Mucosa of rectum (tissue), 2 donors: Measurements from ENCODE around the gene TMEM108.

Source experiments
- H3K27ac ChIP-seq, 2 donors: one replicate each; pipeline ENCODE4 v1.7.0; 2013; ENCODE audit warnings: inconsistent platforms in 2 of 2, low read depth in 2 of 2, low read length in 2 of 2
- H3K27me3 ChIP-seq, 2 donors: one replicate each; pipeline ENCODE4 v1.7.0; 2013; ENCODE audit warnings: low read length in 2 of 2; ENCODE audit not compliant: control insufficient read depth in 2 of 2, insufficient read depth in 2 of 2
- H3K36me3 ChIP-seq, 2 donors: one replicate each; pipeline ENCODE4 v1.7.0; 2013; ENCODE audit warnings: low read length in 2 of 2; ENCODE audit not compliant: control insufficient read depth in 2 of 2, insufficient read depth in 2 of 2
- H3K4me1 ChIP-seq, 2 donors: one replicate each; pipeline ENCODE4 v1.7.0; 2013; ENCODE audit warnings: low read length in 2 of 2, mild to moderate bottlenecking in 1 of 2; ENCODE audit not compliant: control insufficient read depth in 2 of 2, insufficient read depth in 2 of 2
- H3K4me3 ChIP-seq, 2 donors: one replicate each; pipeline ENCODE4 v1.7.0; 2013; ENCODE audit warnings: low read length in 2 of 2
- H3K9ac ChIP-seq, 2 donors: one replicate each; pipeline ENCODE4 v1.7.0; 2013; ENCODE audit warnings: low read length in 2 of 2, low read depth in 1 of 2, mild to moderate bottlenecking in 1 of 2
- H3K9me3 ChIP-seq, 2 donors: one replicate each; pipeline ENCODE4 v1.7.0; 2013; ENCODE audit warnings: low read length in 2 of 2; ENCODE audit not compliant: control insufficient read depth in 2 of 2
- donor health status: healthy.
- donor health status: Normal muscosa, but diverticular disease.

Gene TMEM108

DNA sequence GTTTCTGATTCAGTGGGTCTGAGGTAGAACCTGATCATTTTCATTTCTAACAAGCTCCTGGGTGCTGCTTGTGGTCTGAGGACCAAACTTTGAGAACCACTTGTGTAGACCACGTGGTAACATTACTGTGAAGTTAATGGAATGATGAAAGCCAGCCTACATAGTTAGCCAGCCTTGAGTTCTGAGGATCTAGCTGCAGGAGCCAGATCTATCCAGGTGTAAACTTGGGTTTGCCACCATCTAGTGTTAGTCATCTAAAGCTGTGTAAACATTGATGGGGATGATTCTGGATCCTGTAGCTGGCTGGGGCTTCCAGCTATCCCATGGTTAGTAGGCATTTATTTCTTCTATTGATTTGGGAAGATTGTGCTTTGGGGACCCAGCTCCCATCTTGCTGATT lies 170.0 kb downstream of the TMEM108 start:
- Histone ChIP-seq H3K4me3 (no peak overlapping the region), H3K9me3 (no peaks in the 10 kb centered on the region), H3K27me3 (no peaks in the 10 kb centered on the region), H3K4me1 (no peaks in the 10 kb centered on the region), H3K36me3 (no peaks in the 10 kb centered on the region), H3K27ac (no peak overlapping the region), H3K9ac (no peak overlapping the region)

- Histone ChIP-seq H3K9me3 (no peaks in the 10 kb centered on the region), H3K4me3 (no peak overlapping the region), H3K36me3 (no peaks in the 10 kb centered on the region), H3K4me1 (no peaks in the 10 kb centered on the region), H3K27ac (no peak overlapping the region), H3K9ac (no peak overlapping the region), H3K27me3 (no peaks in the 10 kb centered on the region)
These were observed 171.8 kb downstream of the TMEM108 start for GRCh38 chr3:133209871-133210550.

- H3K27ac ChIP-seq = no peak overlapping the region
- H3K36me3 ChIP-seq = no peaks in the 10 kb centered on the region
- H3K9me3 ChIP-seq = no peaks in the 10 kb centered on the region
- H3K9ac ChIP-seq = no peak overlapping the region
- H3K4me1 ChIP-seq = no peaks in the 10 kb centered on the region
- no peak overlapping the region for H3K4me3 ChIP-seq
- no peaks in the 10 kb centered on the region for H3K27me3 ChIP-seq
These were observed 172.5 kb downstream of the TMEM108 start for GRCh38 chr3:133210656-133211055.

DNA sequence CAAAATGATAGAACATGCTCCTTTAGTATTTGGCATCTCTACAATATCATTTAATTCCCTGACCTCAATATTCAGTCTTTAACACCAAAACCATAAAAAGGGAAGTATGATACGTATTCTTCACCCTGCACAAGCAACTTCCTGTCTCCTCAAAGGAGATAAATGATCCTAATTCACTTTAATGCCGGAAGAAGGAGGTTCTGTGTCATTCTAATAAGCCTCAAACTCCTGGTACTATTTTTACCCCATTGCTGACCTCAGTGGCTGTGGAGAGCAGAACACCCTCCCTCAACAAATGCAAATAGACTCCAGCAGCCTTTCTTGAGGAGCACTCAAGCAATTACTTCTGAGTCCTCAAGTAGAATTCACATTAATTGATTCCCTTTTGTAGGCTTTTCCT lies 173.3 kb downstream of the TMEM108 start:
- Histone ChIP-seq H3K4me1 (no peaks in the 10 kb centered on the region), H3K9ac (no peak overlapping the region), H3K27ac (no peak overlapping the region), H3K27me3 (no peaks in the 10 kb centered on the region), H3K36me3 (no peaks in the 10 kb centered on the region), H3K9me3 (no peaks in the 10 kb centered on the region), H3K4me3 (no peak overlapping the region)

- Histone ChIP-seq H3K9ac (no peak overlapping the region), H3K4me1 (no peaks in the 10 kb centered on the region), H3K27me3 (no peaks in the 10 kb centered on the region), H3K9me3 (no peaks in the 10 kb centered on the region), H3K36me3 (no peaks in the 10 kb centered on the region), H3K4me3 (no peak overlapping the region), H3K27ac (no peak overlapping the region)
These were observed 173.7 kb downstream of the TMEM108 start for GRCh38 chr3:133211856-133212255.

GRCh38 chr3:133213937-133214336 lies 175.7 kb downstream of the TMEM108 start:
- no peaks in the 10 kb centered on the region for H3K27me3 ChIP-seq
- no peaks in the 10 kb centered on the region for H3K9me3 ChIP-seq
- H3K4me1 ChIP-seq = no peaks in the 10 kb centered on the region
- H3K9ac ChIP-seq = no peak overlapping the region
- no peak overlapping the region for H3K27ac ChIP-seq
- H3K36me3 ChIP-seq = no peaks in the 10 kb centered on the region
- no peak overlapping the region for H3K4me3 ChIP-seq

- H3K9me3 ChIP-seq = peaks cover 0 to 3% of the 10 kb centered on the region in 2 donors
- no peak overlapping the region for H3K27ac ChIP-seq
- no peaks in the 10 kb centered on the region for H3K27me3 ChIP-seq
- no peaks in the 10 kb centered on the region for H3K36me3 ChIP-seq
- no peak overlapping the region for H3K4me3 ChIP-seq
- no peaks in the 10 kb centered on the region for H3K4me1 ChIP-seq
- no peak overlapping the region for H3K9ac ChIP-seq
These were observed 189.6 kb downstream of the TMEM108 start for GRCh38 chr3:133227813-133228212.

DNA sequence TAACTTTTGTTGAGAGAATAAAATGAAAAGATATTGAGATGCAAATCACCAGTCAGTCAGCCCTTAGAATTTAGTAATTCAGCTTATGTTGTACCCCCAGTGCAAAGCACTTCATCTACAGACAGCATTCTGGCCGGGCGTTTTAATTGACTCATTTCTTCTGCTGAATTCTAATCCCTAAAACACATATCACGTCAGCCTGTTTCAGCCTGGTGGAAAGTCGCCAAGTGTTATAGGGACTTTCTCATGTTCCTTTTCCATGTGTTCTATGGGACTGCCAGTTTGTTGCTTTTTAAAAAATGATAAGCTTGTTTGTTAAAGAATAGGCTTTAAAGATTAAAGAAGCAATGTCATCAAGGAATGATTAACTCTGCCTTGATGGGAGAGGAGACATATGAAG lies 192.0 kb downstream of the TMEM108 start:
- no peaks in the 10 kb centered on the region for H3K9me3 ChIP-seq
- no peaks in the 10 kb centered on the region for H3K4me1 ChIP-seq
- no peak overlapping the region for H3K27ac ChIP-seq
- H3K27me3 ChIP-seq = no peaks in the 10 kb centered on the region
- no peaks in the 10 kb centered on the region for H3K36me3 ChIP-seq
- H3K4me3 ChIP-seq = no peak overlapping the region
- no peak overlapping the region for H3K9ac ChIP-seq

- no peaks in the 10 kb centered on the region for H3K4me1 ChIP-seq
- H3K9ac ChIP-seq = no peak overlapping the region
- no peak overlapping the region for H3K4me3 ChIP-seq
- H3K36me3 ChIP-seq = no peaks in the 10 kb centered on the region
- no peak overlapping the region for H3K27ac ChIP-seq
- no peaks in the 10 kb centered on the region for H3K9me3 ChIP-seq
- H3K27me3 ChIP-seq = no peaks in the 10 kb centered on the region
These were observed 198.7 kb downstream of the TMEM108 start for GRCh38 chr3:133236901-133237300.

DNA sequence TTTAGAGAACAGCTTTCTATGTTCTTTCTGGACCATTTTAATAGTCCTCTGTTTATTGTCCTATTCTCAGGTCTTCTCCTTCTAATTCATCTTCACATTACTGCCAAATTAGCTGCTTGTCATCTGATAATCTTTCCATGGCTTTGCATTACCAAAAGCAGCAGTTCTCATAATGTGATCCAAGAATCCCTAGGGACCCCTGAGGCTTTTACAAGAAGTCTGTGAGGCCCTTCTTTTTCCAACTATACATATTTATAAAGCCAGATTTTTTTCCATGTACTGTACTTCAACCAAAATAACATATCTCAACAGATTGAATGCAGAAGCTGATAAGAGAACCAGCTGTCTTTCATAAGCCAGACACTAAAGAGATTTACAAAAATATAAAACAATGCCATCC lies 199.2 kb downstream of the TMEM108 start:
- H3K36me3 ChIP-seq = no peaks in the 10 kb centered on the region
- no peak overlapping the region for H3K4me3 ChIP-seq
- H3K4me1 ChIP-seq = no peaks in the 10 kb centered on the region
- H3K27me3 ChIP-seq = no peaks in the 10 kb centered on the region
- no peaks in the 10 kb centered on the region for H3K9me3 ChIP-seq
- H3K9ac ChIP-seq = no peak overlapping the region
- H3K27ac ChIP-seq = no peak overlapping the region

DNA sequence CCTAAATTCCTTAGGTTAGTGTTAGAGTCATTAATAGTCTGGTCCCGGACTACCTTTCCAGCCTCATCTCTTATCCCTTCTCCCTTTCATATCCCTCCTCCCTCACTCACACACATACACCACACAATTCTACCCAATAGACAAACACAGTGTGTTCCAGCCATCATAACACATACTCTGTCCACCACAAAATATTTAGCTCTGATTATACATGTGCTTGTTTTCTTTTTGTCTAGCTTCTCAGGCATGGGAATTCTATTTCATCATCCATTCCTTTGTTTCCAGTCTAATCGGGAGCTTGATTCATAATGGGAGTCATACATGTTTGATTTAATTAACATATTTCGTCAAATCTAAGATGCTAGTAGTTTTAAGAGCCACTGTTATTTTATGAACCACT lies 199.8 kb downstream of the TMEM108 start:
- H3K4me3 ChIP-seq = no peak overlapping the region
- no peaks in the 10 kb centered on the region for H3K27me3 ChIP-seq
- H3K36me3 ChIP-seq = no peaks in the 10 kb centered on the region
- H3K9ac ChIP-seq = no peak overlapping the region
- H3K4me1 ChIP-seq = no peaks in the 10 kb centered on the region
- H3K9me3 ChIP-seq = no peaks in the 10 kb centered on the region
- no peak overlapping the region for H3K27ac ChIP-seq
